ENCODE measurements around the gene HOPX.

GRCh38 chr4:56684320-56685050 is 3.4 kb upstream of the HOPX start:
- TF ChIP-seq, protein P1, sequence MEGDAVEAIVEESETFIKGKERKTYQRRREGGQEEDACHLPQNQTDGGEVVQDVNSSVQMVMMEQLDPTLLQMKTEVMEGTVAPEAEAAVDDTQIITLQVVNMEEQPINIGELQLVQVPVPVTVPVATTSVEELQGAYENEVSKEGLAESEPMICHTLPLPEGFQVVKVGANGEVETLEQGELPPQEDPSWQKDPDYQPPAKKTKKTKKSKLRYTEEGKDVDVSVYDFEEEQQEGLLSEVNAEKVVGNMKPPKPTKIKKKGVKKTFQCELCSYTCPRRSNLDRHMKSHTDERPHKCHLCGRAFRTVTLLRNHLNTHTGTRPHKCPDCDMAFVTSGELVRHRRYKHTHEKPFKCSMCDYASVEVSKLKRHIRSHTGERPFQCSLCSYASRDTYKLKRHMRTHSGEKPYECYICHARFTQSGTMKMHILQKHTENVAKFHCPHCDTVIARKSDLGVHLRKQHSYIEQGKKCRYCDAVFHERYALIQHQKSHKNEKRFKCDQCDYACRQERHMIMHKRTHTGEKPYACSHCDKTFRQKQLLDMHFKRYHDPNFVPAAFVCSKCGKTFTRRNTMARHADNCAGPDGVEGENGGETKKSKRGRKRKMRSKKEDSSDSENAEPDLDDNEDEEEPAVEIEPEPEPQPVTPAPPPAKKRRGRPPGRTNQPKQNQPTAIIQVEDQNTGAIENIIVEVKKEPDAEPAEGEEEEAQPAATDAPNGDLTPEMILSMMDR (IDR thresholded peaks at IDR 0.05; ENCODE audit: insufficient read depth, low read length): no peak
- TF ChIP-seq POLR2AphosphoS5 (IDR thresholded peaks at IDR 0.05; ENCODE audit: low read depth) (no peak), GABPA (IDR thresholded peaks at IDR 0.05; ENCODE audit: low read depth) (no peak)
- TF ChIP-seq, protein P2, sequence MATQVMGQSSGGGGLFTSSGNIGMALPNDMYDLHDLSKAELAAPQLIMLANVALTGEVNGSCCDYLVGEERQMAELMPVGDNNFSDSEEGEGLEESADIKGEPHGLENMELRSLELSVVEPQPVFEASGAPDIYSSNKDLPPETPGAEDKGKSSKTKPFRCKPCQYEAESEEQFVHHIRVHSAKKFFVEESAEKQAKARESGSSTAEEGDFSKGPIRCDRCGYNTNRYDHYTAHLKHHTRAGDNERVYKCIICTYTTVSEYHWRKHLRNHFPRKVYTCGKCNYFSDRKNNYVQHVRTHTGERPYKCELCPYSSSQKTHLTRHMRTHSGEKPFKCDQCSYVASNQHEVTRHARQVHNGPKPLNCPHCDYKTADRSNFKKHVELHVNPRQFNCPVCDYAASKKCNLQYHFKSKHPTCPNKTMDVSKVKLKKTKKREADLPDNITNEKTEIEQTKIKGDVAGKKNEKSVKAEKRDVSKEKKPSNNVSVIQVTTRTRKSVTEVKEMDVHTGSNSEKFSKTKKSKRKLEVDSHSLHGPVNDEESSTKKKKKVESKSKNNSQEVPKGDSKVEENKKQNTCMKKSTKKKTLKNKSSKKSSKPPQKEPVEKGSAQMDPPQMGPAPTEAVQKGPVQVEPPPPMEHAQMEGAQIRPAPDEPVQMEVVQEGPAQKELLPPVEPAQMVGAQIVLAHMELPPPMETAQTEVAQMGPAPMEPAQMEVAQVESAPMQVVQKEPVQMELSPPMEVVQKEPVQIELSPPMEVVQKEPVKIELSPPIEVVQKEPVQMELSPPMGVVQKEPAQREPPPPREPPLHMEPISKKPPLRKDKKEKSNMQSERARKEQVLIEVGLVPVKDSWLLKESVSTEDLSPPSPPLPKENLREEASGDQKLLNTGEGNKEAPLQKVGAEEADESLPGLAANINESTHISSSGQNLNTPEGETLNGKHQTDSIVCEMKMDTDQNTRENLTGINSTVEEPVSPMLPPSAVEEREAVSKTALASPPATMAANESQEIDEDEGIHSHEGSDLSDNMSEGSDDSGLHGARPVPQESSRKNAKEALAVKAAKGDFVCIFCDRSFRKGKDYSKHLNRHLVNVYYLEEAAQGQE (IDR thresholded peaks at IDR 0.05; ENCODE audit: insufficient replicate concordance, low read depth): no peak

Data from HL-60 (cell line).